AG10803 (cell line): ENCODE results near the gene LAGE3.

ENCODE experiments used
- DNase-seq: peaks from one replicate; pipeline ENCODE4 v3.0.0; 2010; ENCODE audit warnings: low read depth
- H3K4me3 ChIP-seq: 2 replicates; pipeline ENCODE4 v1.5.1; 2011; ENCODE audit warnings: mild to moderate bottlenecking, low read length, control low read depth
- CTCF ChIP-seq: conservative IDR thresholded peaks from 2 replicates; pipeline ENCODE4 v1.5.1; 2011; ENCODE audit warnings: mild to moderate bottlenecking, low read length, control low read depth, inconsistent platforms

LAGE3 gene

GRCh38 chrX:154478728-154479622 lies at the start of gene LAGE3:
Gene LAGE3 (minus strand): TSS chrX:154479281. CDS start chrX:154478915, 366 bp downstream.
- peak; percentile 87 for DNase-seq
- TF ChIP-seq CTCF: no peak
- peak within 1 kb of the TSS; percentile 64 for H3K4me3 ChIP-seq

- TF ChIP-seq CTCF: peak; percentile 61
- H3K4me3 ChIP-seq: peak overlapping the region; percentile 53
- peak; percentile 74 for DNase-seq
These were observed 48.0 kb upstream of the LAGE3 start for GRCh38 chrX:154526901-154527675.

- no peak for TF ChIP-seq CTCF
- DNase-seq: no peak
- no peak overlapping the region for H3K4me3 ChIP-seq
These were observed 46.8 kb upstream of the LAGE3 start for GRCh38 chrX:154525606-154526490.

GRCh38 chrX:154519389-154519788 lies 40.3 kb upstream of the LAGE3 start:
- no peak for TF ChIP-seq CTCF
- DNase-seq: no peak
- no peak overlapping the region for H3K4me3 ChIP-seq

- TF ChIP-seq CTCF: no peak
- DNase-seq: no peak
- peak overlapping the region; percentile 65; the same call in 1 of the 2 replicates for H3K4me3 ChIP-seq
These were observed 38.2 kb upstream of the LAGE3 start for GRCh38 chrX:154517101-154517781.

GRCh38 chrX:154516656-154517100 lies 37.6 kb upstream of the LAGE3 start:
- DNase-seq: peak; percentile 56
- TF ChIP-seq CTCF: no peak
- peak overlapping the region; percentile 65 for H3K4me3 ChIP-seq
